GM12872 (cell line): ENCODE data around the gene CDC16.

Experiments used
- CTCF ChIP-seq: IDR thresholded peaks from 3 replicates; pipeline ENCODE4 v1.5.1; 2011; ENCODE audit warnings: low read depth, mild to moderate bottlenecking, low read length, moderate library complexity; ENCODE audit not compliant: insufficient read depth

CDC16 gene

GRCh38 chr13:114229506-114229905 is 5.2 kb upstream of the CDC16 start:
- TF ChIP-seq CTCF: no peak

GRCh38 chr13:114230117-114230516 is 4.6 kb upstream of the CDC16 start:
- TF ChIP-seq CTCF: no peak

- no peak for TF ChIP-seq CTCF
Observed at GRCh38 chr13:114230575-114230974, 4.1 kb upstream of the CDC16 start.

- TF ChIP-seq CTCF: no peak
Observed at GRCh38 chr13:114231886-114232285, 2.8 kb upstream of the CDC16 start.

GRCh38 chr13:114234266-114234644 is 442 bp upstream of the CDC16 start:
- TF ChIP-seq CTCF: no peak

- no peak for TF ChIP-seq CTCF
Observed at GRCh38 chr13:114235697-114236096, 1.0 kb downstream of the CDC16 start.

- TF ChIP-seq CTCF: no peak
Observed at GRCh38 chr13:114236227-114236626, 1.5 kb downstream of the CDC16 start.
